Astrocyte of the cerebellum (primary cell): Measurements from ENCODE around the gene RUSC1.

Experiments
- DNase-seq: peaks from one replicate; pipeline ENCODE4 v3.0.0-alpha.2; 2011; ENCODE audit warnings: low read depth
- H3K4me3 ChIP-seq: 2 replicates; pipeline ENCODE4 v1.5.1; 2011; ENCODE audit warnings: mild to moderate bottlenecking, low read depth, low read length, moderate library complexity
- CTCF ChIP-seq: IDR thresholded peaks from 2 replicates; pipeline ENCODE4 v1.5.1; 2012; ENCODE audit warnings: low read length, low read depth, moderate library complexity, mild to moderate bottlenecking; ENCODE audit errors: missing control alignments
- in situ Hi-C: cut with HindIII; loops from 2 replicates; pipeline ENCODE4 v1.10.0; 2017; ENCODE audit warnings: low sequenced_read_pairs

RUSC1 gene

GRCh38 chr1:155329980-155330598, 9.4 kb downstream of the RUSC1 start:
- no peak for TF ChIP-seq CTCF
- H3K4me3 ChIP-seq: no peak overlapping the region
- in situ Hi-C loops: no loop called here
- no peak for DNase-seq

GRCh38 chr1:155334962-155335361, 14.3 kb downstream of the RUSC1 start:
- no peak overlapping the region for H3K4me3 ChIP-seq
- no peak for DNase-seq
- in situ Hi-C loops: loop anchor here (5.0 kb wide), 1 partner anchor 77 kb away; no protein-coding TSS in a partner anchor
- no peak for TF ChIP-seq CTCF

GRCh38 chr1:155339515-155340097, 18.9 kb downstream of the RUSC1 start:
- no peak for DNase-seq
- in situ Hi-C loops: loop anchor here (5.0 kb wide), 1 partner anchor 73 kb away; no protein-coding TSS in a partner anchor
- H3K4me3 ChIP-seq: no peak overlapping the region
- no peak for TF ChIP-seq CTCF

- in situ Hi-C loops: no loop called here
- DNase-seq: no peak
- TF ChIP-seq CTCF: no peak
- no peak overlapping the region for H3K4me3 ChIP-seq
Observed at GRCh38 chr1:155342842-155343241, 22.1 kb downstream of the RUSC1 start.

- TF ChIP-seq CTCF: no peak
Observed at GRCh38 chr1:155352631-155353030, 31.9 kb downstream of the RUSC1 start.

GRCh38 chr1:155360051-155360450, 39.4 kb downstream of the RUSC1 start:
- no peak for TF ChIP-seq CTCF
- no peak overlapping the region for H3K4me3 ChIP-seq
- in situ Hi-C loops: no loop called here
- no peak for DNase-seq

More at GRCh38 chr1:155352631-155353030, 31.9 kb downstream of the RUSC1 start:
- in situ Hi-C loops: no loop called here
- DNase-seq: no peak
- H3K4me3 ChIP-seq: no peak overlapping the region
